ENCODE data around the gene TOM1. TPM values are rescaled to one million over a fixed set of nuclear protein-coding genes. Genes with fewer than 3 reads are reported as not detected.

TOM1 gene
- total RNA-seq (10 to 100 TPM; 66.2 to 68.0 TPM), polyA plus RNA-seq (ENCODE audit: insufficient read depth, low read depth, low replicate concordance) (65.7 TPM)
- long read RNA-seq, donor 1, partial matches to known transcripts: 0 of 6 reads
- long read RNA-seq, donor 1, other reads (novel, unspliced or antisense): 0 of 6 reads
- long read RNA-seq, donor 2, transcript TOM1-210 (15 exons, 2,389 nt): major isoform, 5 of 6 reads
- long read RNA-seq, donor 2, partial matches to known transcripts: 0 of 6 reads
- long read RNA-seq, donor 2, other reads (novel, unspliced or antisense): 0 of 6 reads

DNA sequence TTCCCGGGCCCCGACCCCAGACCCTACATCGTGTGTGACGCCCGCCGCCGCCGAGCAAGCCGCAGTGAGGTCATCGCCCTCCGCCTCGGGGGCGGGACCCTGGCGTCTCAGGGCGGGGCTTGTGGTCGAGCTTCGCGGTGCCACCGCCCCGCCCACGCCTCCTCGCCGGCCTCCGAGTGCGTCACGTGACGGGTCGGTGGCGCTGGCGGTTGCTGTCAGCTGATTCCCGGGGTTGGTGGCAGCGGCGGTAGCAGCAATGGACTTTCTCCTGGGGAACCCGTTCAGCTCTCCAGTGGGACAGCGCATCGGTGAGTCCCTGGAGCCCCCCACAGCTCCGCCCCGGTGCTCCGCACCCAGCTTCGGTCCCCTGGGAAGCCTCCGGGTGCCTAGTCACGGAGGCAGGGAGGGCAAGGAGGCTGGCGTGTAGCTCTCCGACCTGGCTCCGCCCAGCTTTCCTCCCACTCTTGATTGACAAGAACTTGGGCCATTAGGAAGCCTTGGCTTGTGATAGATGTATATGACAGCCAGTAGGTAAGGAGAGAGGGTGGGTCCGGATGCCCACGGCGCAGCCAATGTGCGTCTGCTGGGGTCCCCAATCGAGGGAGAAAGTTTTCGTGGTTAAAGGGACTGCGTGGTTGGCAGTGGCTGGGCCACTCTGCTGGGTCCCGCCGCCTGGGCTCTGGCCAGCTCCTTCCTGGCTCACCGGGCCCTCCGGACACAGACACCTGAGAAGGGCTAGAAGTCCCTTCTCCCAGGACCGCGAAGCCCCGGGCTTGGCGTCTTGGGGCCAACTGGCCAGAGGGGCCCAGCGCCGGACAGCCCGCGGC is at the start of gene TOM1:
TOM1 (plus strand) TSS at position 222 of the 827 bp plus-strand sequence; CDS start at position 257, 35 bp downstream.
- no peaks in the 10 kb centered on the region for H3K27me3 ChIP-seq
- intact Hi-C loops (cut with DNase I; ENCODE audit: low total_unique reads): no loop called here
- H3K27ac ChIP-seq: peak within 1 kb of the TSS; percentile 94 to 98

DNA sequence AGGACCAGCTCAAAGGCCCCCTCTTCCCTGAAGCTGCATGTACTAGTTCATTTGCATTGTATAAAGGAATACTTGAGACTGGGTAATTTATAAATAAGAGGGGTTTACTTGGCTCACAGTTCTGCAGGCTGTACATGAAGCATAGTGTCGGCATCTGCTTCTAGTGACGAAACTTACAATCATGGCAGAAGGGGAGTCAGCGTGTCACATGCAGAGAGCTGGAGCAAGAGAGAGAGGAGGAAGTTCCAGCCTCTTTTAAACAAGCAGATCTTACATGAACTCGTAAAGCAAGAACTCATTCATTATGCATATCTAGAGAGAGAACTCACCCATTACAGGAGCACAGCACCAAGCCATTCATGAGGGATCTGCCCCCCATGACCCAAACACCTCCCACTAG is 49.5 kb upstream of the TOM1 start:
- Histone ChIP-seq H3K36me3 (ENCODE audit: low read depth, missing control alignments) (no peaks in the 10 kb centered on the region), H3K27ac (no peak overlapping the region), H3K9me3 (no peaks in the 10 kb centered on the region), H3K27me3 (no peaks in the 10 kb centered on the region), H3K4me3 (no peak overlapping the region), H3K4me1 (no peaks in the 10 kb centered on the region)
- DNase-seq: no peak
- TF ChIP-seq POLR2A (IDR thresholded peaks at IDR 0.05): no peak
- TF ChIP-seq CTCF (IDR thresholded peaks at IDR 0.05): no peak
- WGBS, 2 donors: 78 to 92% methylated on average over 4 of the region's 4 CpGs
- intact Hi-C loops (cut with DNase I; ENCODE audit: low total_unique reads): no loop called here

More for the DNA sequence above, at the start of gene TOM1:
- WGBS, 2 donors: 0% methylated on average over 47 of the region's 64 CpGs; no CpG with 5 or more reads in 1 of the 2 donors
- Histone ChIP-seq H3K4me3 (peak within 1 kb of the TSS; percentile 84 to 89), H3K9me3 (no peaks in the 10 kb centered on the region), H3K36me3 (ENCODE audit: low read depth, missing control alignments) (no peaks in the 10 kb centered on the region), H3K4me1 (peaks cover 6% of the 10 kb centered on the region)
- peak; percentile 56 for TF ChIP-seq POLR2A (IDR thresholded peaks at IDR 0.05)
- TF ChIP-seq CTCF (IDR thresholded peaks at IDR 0.05): peak in 1 of 3 experiments; percentile 21
- peak; percentile 98 for DNase-seq

DNA sequence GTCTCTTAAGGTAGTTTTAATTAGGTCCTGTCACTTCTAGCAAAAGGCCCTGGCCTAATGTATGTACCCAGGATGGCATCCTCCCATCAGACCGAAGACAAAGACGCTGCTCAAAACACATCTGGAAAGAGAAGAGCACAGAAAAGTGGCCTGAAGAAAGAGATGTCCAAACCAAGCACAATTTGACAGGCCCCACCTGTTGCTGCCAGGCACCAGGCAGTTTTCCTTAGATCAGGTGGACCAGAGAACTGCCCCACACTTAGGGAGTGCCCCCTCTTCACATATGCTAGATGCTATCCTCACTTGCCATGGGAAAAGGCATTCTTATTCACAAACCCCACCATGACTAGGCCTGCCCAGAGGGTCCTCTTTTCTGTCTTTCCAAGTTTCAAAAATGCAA is 45.7 kb upstream of the TOM1 start:
- TF ChIP-seq CTCF (IDR thresholded peaks at IDR 0.05) (no peak), POLR2A (IDR thresholded peaks at IDR 0.05) (no peak)
- H3K4me1 ChIP-seq: peaks cover 9% of the 10 kb centered on the region
- intact Hi-C loops (cut with DNase I; ENCODE audit: low total_unique reads): no loop called here
- DNase-seq: no peak
- H3K27ac ChIP-seq: no peak overlapping the region
- no peaks in the 10 kb centered on the region for H3K36me3 ChIP-seq (ENCODE audit: low read depth, missing control alignments)
- no peaks in the 10 kb centered on the region for H3K9me3 ChIP-seq
- H3K27me3 ChIP-seq: no peaks in the 10 kb centered on the region
- 84 to 87% methylated on average over 2 of the region's 2 CpGs for WGBS, 2 donors
- no peak overlapping the region for H3K4me3 ChIP-seq

- intact Hi-C loops (cut with DNase I; ENCODE audit: low total_unique reads): no loop called here
- TF ChIP-seq POLR2A (IDR thresholded peaks at IDR 0.05): no peak
- no peak for TF ChIP-seq CTCF (IDR thresholded peaks at IDR 0.05)
- H3K36me3 ChIP-seq (ENCODE audit: low read depth, missing control alignments): no peaks in the 10 kb centered on the region
- WGBS, 2 donors: 3 to 4% methylated on average over 3 of the region's 3 CpGs
- no peaks in the 10 kb centered on the region for H3K27me3 ChIP-seq
- H3K9me3 ChIP-seq: no peaks in the 10 kb centered on the region
- H3K4me1 ChIP-seq: peaks cover 19% of the 10 kb centered on the region
- no peak for DNase-seq
- H3K4me3 ChIP-seq: peak overlapping the region; percentile 94 to 96
- peak overlapping the region; percentile 99 for H3K27ac ChIP-seq
Observed at GRCh38 chr22:35257002-35257320, 42.7 kb upstream of the TOM1 start.

Data from testis (tissue), 5 donors.